T1000 (cell line): ENCODE data around the gene GABPA.
"Not testable (repeated sequence)": the region's sequence is repeated elsewhere in the genome, so short reads cannot be mapped to it uniquely, and the experiment has no call there.

Source experiments
- DNase-seq: peaks from one replicate; lab custom pipeline; 2025; ENCODE audit warnings: mixed read lengths; lab: John Stamatoyannopoulos, UW

The GABPA gene

GRCh38 chr21:25737421-25737820 lies 2.6 kb downstream of the GABPA start:
- no peak for DNase-seq

- no peak for DNase-seq
Measured at GRCh38 chr21:25742900-25743299, 8.1 kb downstream of the GABPA start.

- no peak for DNase-seq
Measured at GRCh38 chr21:25744854-25745253, 10.1 kb downstream of the GABPA start.

- DNase-seq = no peak
Measured at GRCh38 chr21:25750085-25750484, 15.3 kb downstream of the GABPA start.

GRCh38 chr21:25752416-25752815 lies 17.6 kb downstream of the GABPA start:
- DNase-seq = no peak

- no peak for DNase-seq
Measured at GRCh38 chr21:25756190-25756932, 21.6 kb downstream of the GABPA start.

- DNase-seq = no peak
Measured at GRCh38 chr21:25757531-25757930, 22.8 kb downstream of the GABPA start.

GRCh38 chr21:25759573-25759972 lies 24.8 kb downstream of the GABPA start:
- DNase-seq = no peak

GRCh38 chr21:25760061-25760460 lies 25.3 kb downstream of the GABPA start:
- no peak for DNase-seq

- no peak for DNase-seq
Measured at GRCh38 chr21:25760677-25761076, 25.9 kb downstream of the GABPA start.

- DNase-seq = no peak
Measured at GRCh38 chr21:25764065-25764464, 29.3 kb downstream of the GABPA start.

GRCh38 chr21:25767921-25768320 lies 33.1 kb downstream of the GABPA start:
- no peak for DNase-seq

- no peak for DNase-seq
Measured at GRCh38 chr21:25772686-25773085, 37.9 kb downstream of the GABPA start.

GRCh38 chr21:25776440-25776839 lies 41.7 kb downstream of the GABPA start:
- DNase-seq = no peak

GRCh38 chr21:25778126-25778875 lies 43.5 kb downstream of the GABPA start:
- DNase-seq = not testable (repeated sequence)

- no peak for DNase-seq
Measured at GRCh38 chr21:25788677-25789076, 53.9 kb downstream of the GABPA start.

GRCh38 chr21:25790122-25790877 lies 55.5 kb downstream of the GABPA start:
- DNase-seq = no peak

- no peak for DNase-seq
Measured at GRCh38 chr21:25790878-25791204, 56.1 kb downstream of the GABPA start.

GRCh38 chr21:25791319-25791718 lies 56.5 kb downstream of the GABPA start:
- no peak for DNase-seq

GRCh38 chr21:25801217-25802014 lies 66.6 kb downstream of the GABPA start:
- no peak for DNase-seq

GRCh38 chr21:25806060-25806459 lies 71.3 kb downstream of the GABPA start:
- DNase-seq = peak; percentile 35

- no peak for DNase-seq
Measured at GRCh38 chr21:25807191-25807590, 72.4 kb downstream of the GABPA start.
